Measurements from ENCODE around the gene PRRC2A.

DNA sequence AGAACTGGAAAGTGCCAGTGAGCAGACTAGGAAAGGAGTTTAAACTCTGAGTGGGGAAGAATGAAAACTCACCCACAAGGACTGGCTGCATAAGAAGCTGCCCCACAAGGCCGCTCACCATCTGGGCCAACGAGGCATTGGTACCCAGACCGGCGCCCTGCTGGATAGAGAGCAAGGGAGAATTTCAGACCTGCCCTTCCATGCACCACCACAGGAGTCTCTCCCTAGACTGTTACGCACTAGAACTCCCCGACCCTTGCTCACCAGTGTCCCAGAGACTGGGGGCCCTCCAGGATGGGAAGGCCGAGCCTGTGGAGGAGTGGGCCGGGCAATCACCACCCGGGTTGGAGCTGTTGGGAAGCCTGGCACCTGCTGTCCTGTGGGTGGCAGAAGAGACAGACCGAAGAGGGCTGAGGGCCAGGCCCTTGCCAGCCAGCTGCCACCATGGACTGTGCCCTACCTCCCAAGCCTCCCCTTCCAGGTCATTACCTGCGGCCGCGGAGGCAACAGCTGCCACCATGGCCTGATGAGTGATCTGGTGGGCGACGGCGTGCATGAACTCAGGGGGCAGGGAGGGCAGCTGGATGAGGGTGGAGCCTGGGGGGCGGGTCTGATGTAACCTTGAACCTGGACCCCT, 23.4 kb downstream of the PRRC2A start:
- TF ChIP-seq, protein P1, sequence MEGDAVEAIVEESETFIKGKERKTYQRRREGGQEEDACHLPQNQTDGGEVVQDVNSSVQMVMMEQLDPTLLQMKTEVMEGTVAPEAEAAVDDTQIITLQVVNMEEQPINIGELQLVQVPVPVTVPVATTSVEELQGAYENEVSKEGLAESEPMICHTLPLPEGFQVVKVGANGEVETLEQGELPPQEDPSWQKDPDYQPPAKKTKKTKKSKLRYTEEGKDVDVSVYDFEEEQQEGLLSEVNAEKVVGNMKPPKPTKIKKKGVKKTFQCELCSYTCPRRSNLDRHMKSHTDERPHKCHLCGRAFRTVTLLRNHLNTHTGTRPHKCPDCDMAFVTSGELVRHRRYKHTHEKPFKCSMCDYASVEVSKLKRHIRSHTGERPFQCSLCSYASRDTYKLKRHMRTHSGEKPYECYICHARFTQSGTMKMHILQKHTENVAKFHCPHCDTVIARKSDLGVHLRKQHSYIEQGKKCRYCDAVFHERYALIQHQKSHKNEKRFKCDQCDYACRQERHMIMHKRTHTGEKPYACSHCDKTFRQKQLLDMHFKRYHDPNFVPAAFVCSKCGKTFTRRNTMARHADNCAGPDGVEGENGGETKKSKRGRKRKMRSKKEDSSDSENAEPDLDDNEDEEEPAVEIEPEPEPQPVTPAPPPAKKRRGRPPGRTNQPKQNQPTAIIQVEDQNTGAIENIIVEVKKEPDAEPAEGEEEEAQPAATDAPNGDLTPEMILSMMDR (IDR thresholded peaks at IDR 0.05), result no peak
- no peak for TF ChIP-seq POLR2A (IDR thresholded peaks at IDR 0.05)
